ENCODE results near the gene TMEM237. TPM values are rescaled to one million over a fixed set of nuclear protein-coding genes. Genes with fewer than 3 reads are reported as not detected.

The TMEM237 gene
- total RNA-seq, 1 experiment from 2014 or later: 40.9 TPM

DNA sequence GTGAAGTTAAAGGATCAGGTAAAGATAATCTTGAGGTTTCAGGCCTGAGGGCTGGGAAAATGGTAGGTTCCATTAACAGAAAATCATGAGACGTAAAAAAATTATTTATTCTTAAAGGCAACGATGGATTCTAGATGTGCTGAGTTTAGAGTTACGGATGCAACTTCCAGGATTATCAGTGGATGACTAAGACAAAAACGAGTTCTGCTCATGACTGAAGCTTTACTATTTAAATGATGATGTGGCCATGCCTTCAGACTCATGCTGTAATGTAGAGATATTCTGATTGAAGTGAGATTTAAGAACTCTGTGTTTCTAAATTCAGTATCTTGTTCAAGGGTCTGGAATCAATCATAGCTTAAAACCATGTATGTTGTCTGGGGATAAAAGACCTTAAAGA is 5.0 kb downstream of the TMEM237 start:
- Histone ChIP-seq H3K9ac (ENCODE audit: low read length) (no peak overlapping the region), H3K27me3 (ENCODE audit: low read length) (no peaks in the 10 kb centered on the region), H3K9me2 (replicated peaks; ENCODE audit: insufficient read depth, low read length) (no peaks in the 10 kb centered on the region), H3K4me2 (ENCODE audit: low read depth, low read length, poor library complexity, severe bottlenecking) (no peak overlapping the region), H2AFZ (ENCODE audit: low read length) (no peak overlapping the region), H3K36me3 (ENCODE audit: insufficient read depth, low read length) (peaks cover 25% of the 10 kb centered on the region; the same call in 1 of the 2 replicates), H3K27ac (ENCODE audit: low read length) (no peak overlapping the region), H3K4me1 (ENCODE audit: low read length) (peaks cover 10% of the 10 kb centered on the region), H4K20me1 (ENCODE audit: insufficient read depth, low read depth, low read length) (no peaks in the 10 kb centered on the region), H3K79me2 (ENCODE audit: low read length) (peaks cover 30% of the 10 kb centered on the region), H3K9me3 (ENCODE audit: low read length) (no peaks in the 10 kb centered on the region), H3K4me3 (ENCODE audit: low read length) (no peak overlapping the region)
- DNase-seq: no peak

DNA sequence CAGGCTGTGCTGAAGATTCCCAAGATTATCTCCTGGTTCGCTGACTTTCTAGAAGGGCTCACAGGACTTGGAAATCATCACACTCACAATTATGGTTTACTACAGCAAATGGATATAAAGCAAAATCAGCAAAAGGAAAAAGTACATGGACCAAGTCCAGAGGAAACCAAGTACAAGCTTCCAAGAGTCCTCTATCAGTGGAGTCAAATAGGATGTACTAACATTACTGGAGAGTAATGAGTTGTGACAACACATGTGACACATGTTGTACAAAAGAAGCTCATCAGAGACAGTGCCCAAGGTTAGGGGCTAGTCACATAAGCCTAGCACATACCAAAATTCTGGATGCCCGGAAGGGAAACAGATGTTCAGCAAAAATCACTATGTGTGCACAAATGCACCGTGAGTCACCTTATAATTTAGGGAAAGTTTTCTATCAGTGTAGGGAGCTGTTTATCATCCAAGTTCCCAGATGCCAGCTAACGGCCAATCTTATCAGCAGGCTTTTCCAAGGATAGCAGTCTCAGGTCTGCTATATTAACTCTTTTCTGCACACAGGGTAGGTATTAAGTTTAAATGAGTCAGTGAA is 9.5 kb downstream of the TMEM237 start:
- DNase-seq: no peak
- H3K9me3 ChIP-seq (ENCODE audit: low read length): no peaks in the 10 kb centered on the region
- no peak overlapping the region for H3K9ac ChIP-seq (ENCODE audit: low read length)
- no peak overlapping the region for H3K27ac ChIP-seq (ENCODE audit: low read length)
- no peak overlapping the region for H2AFZ ChIP-seq (ENCODE audit: low read length)
- H4K20me1 ChIP-seq (ENCODE audit: insufficient read depth, low read depth, low read length): no peaks in the 10 kb centered on the region
- H3K36me3 ChIP-seq (ENCODE audit: insufficient read depth, low read length): peaks cover 65% of the 10 kb centered on the region
- H3K79me2 ChIP-seq (ENCODE audit: low read length): no peaks in the 10 kb centered on the region
- no peaks in the 10 kb centered on the region for H3K27me3 ChIP-seq (ENCODE audit: low read length)
- no peak overlapping the region for H3K4me2 ChIP-seq (ENCODE audit: low read depth, low read length, poor library complexity, severe bottlenecking)
- no peaks in the 10 kb centered on the region for H3K9me2 ChIP-seq (replicated peaks; ENCODE audit: insufficient read depth, low read length)
- no peak overlapping the region for H3K4me3 ChIP-seq (ENCODE audit: low read length)
- no peaks in the 10 kb centered on the region for H3K4me1 ChIP-seq (ENCODE audit: low read length)

DNA sequence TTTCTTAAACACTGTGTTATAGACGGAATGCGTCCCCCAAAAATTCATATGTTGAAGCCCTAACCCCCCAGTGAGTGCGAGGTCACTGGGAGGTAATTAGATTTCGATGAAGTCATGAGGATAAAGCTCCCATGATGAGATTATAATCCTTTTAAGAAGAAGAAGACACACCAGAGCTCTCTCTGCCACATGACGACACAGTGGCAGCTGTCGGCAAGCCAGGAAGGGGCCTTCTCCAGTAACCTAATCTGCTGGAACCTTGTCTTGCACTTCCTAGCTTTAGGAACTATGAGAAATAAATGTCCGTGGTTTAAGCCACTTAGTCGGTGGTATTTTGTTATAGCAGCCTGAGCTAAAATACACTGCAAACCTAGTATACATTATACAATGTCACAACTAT is 12.3 kb downstream of the TMEM237 start:
- H3K9ac ChIP-seq (ENCODE audit: low read length): no peak overlapping the region
- no peak for DNase-seq
- no peaks in the 10 kb centered on the region for H3K9me3 ChIP-seq (ENCODE audit: low read length)
- no peaks in the 10 kb centered on the region for H4K20me1 ChIP-seq (ENCODE audit: insufficient read depth, low read depth, low read length)
- no peak overlapping the region for H2AFZ ChIP-seq (ENCODE audit: low read length)
- no peak overlapping the region for H3K4me2 ChIP-seq (ENCODE audit: low read depth, low read length, poor library complexity, severe bottlenecking)
- H3K27me3 ChIP-seq (ENCODE audit: low read length): no peaks in the 10 kb centered on the region
- H3K4me3 ChIP-seq (ENCODE audit: low read length): no peak overlapping the region
- H3K9me2 ChIP-seq (replicated peaks; ENCODE audit: insufficient read depth, low read length): no peaks in the 10 kb centered on the region
- H3K79me2 ChIP-seq (ENCODE audit: low read length): no peaks in the 10 kb centered on the region
- no peak overlapping the region for H3K27ac ChIP-seq (ENCODE audit: low read length)
- no peaks in the 10 kb centered on the region for H3K4me1 ChIP-seq (ENCODE audit: low read length)
- H3K36me3 ChIP-seq (ENCODE audit: insufficient read depth, low read length): peaks cover 56% of the 10 kb centered on the region

DNA sequence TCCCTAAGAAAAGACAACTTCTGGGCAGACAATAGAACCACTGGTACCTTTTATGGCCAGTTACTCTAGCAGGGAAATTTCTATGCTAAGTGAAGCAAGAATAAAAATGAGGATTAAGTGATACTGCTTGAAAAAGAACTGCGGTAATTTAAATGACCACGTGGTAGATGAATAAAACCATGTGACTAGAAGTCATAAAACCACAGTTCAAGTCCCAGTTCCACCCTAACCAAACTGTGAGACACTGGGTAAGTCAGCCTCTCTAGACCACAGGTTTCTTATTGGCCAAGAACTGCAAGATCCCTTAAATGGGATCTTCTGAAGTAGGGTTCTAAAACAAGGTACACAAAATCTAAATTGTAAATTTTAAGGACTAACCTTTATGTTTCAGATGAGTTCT is 12.7 kb downstream of the TMEM237 start:
- Histone ChIP-seq H3K4me1 (ENCODE audit: low read length) (no peaks in the 10 kb centered on the region), H2AFZ (ENCODE audit: low read length) (no peak overlapping the region), H3K27ac (ENCODE audit: low read length) (no peak overlapping the region), H4K20me1 (ENCODE audit: insufficient read depth, low read depth, low read length) (no peaks in the 10 kb centered on the region), H3K9me2 (replicated peaks; ENCODE audit: insufficient read depth, low read length) (no peaks in the 10 kb centered on the region), H3K9me3 (ENCODE audit: low read length) (no peaks in the 10 kb centered on the region), H3K27me3 (ENCODE audit: low read length) (no peaks in the 10 kb centered on the region), H3K36me3 (ENCODE audit: insufficient read depth, low read length) (peaks cover 59% of the 10 kb centered on the region), H3K9ac (ENCODE audit: low read length) (no peak overlapping the region), H3K4me2 (ENCODE audit: low read depth, low read length, poor library complexity, severe bottlenecking) (no peak overlapping the region), H3K4me3 (ENCODE audit: low read length) (no peak overlapping the region), H3K79me2 (ENCODE audit: low read length) (no peaks in the 10 kb centered on the region)
- no peak for DNase-seq

DNA sequence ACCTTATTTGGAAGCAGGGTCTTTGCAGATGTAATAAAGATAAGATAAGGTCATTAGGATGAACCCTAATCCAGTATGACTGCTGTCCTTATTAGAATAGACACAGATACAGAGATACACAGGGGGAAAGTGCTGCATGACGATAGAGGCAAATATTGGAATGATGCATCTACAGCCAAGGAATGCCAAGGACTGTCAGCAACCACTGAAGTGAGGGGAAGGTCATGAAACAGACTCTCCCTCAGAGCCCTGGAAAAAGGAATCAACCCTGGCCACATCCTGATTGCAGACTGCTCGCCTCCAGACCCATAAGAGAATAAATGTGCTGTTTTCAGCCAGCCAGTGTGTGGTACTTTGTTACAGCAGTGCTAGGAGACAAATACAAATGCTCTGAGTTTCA is 14.8 kb downstream of the TMEM237 start:
- Histone ChIP-seq H3K4me1 (ENCODE audit: low read length) (no peaks in the 10 kb centered on the region), H3K4me2 (ENCODE audit: low read depth, low read length, poor library complexity, severe bottlenecking) (no peak overlapping the region), H2AFZ (ENCODE audit: low read length) (no peak overlapping the region), H3K9me2 (replicated peaks; ENCODE audit: insufficient read depth, low read length) (no peaks in the 10 kb centered on the region), H3K9me3 (ENCODE audit: low read length) (no peaks in the 10 kb centered on the region), H3K27me3 (ENCODE audit: low read length) (no peaks in the 10 kb centered on the region), H3K4me3 (ENCODE audit: low read length) (no peak overlapping the region), H3K27ac (ENCODE audit: low read length) (no peak overlapping the region), H3K9ac (ENCODE audit: low read length) (no peak overlapping the region), H4K20me1 (ENCODE audit: insufficient read depth, low read depth, low read length) (no peaks in the 10 kb centered on the region), H3K36me3 (ENCODE audit: insufficient read depth, low read length) (peaks cover 54% of the 10 kb centered on the region), H3K79me2 (ENCODE audit: low read length) (no peaks in the 10 kb centered on the region)
- no peak for DNase-seq

DNA sequence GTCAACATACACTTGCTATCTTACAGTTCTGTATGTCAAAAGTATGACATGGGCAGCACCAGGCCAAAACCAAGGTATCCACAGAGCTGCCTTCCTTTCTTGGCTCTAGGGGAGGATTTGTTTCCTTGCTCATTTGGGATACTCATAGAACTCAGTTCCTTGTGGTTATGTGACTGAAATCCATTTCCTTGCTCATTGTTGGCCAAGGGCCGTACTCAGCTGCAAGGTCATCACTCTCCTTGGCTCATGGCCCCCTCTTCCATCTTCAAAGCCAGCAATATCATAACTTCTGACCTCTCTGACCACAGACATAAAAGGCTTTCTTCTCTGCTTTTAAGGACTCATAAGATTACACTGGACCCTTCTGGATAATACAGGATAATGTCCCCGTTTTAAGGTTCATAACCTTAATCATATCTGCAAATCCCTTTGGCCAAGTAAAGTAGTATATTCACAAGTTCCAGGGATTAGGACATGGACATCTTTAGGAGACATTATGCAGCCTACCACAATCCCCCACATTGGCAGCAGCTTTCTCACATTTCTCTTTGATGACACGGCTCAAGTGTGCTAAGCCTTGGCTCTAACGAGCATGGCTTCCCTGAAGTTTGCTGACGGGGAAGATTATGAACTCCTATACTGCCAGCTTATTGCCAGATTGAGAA is 20.9 kb downstream of the TMEM237 start:
- no peak overlapping the region for H3K27ac ChIP-seq (ENCODE audit: low read length)
- no peak for DNase-seq

DNA sequence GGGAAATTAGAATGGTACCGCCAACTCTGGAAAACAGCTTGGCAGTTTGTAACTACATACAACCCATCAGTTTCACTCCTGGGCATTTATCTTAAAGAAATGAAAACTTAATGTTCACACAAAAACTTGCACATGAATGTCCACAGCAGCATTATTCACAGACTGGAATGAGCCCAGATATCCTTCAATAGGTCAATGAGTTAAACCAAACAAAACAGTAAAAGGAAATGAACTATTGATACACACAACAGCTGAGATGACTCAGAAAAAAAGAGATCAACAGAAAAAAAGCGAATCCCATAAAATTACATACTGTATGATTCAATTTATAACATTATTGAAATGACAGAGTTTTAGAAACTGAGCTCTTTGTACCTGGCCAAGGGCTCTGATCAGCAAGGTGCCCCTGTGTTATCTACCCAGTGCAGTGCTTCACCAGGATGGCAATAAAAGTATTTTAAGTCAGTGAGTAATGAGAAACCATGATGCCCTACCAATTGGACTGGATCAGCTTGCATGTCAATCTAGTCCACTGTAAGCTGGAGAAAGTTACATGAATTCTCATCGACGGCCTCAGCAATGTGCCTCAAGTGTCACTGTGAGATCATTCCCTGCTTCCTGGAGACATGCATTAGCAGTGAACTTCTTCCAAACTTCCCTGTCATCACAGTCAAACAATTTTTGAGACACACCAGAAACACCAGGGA is 21.9 kb downstream of the TMEM237 start:
- Histone ChIP-seq H3K4me2 (ENCODE audit: low read depth, low read length, poor library complexity, severe bottlenecking) (no peak overlapping the region), H3K9ac (ENCODE audit: low read length) (no peak overlapping the region), H3K36me3 (ENCODE audit: insufficient read depth, low read length) (peaks cover 6% of the 10 kb centered on the region; the same call in 1 of the 2 replicates), H3K4me3 (ENCODE audit: low read length) (no peak overlapping the region), H3K27me3 (ENCODE audit: low read length) (no peaks in the 10 kb centered on the region), H3K4me1 (ENCODE audit: low read length) (no peaks in the 10 kb centered on the region), H3K9me2 (replicated peaks; ENCODE audit: insufficient read depth, low read length) (no peaks in the 10 kb centered on the region), H3K79me2 (ENCODE audit: low read length) (no peaks in the 10 kb centered on the region), H3K27ac (ENCODE audit: low read length) (no peak overlapping the region), H2AFZ (ENCODE audit: low read length) (no peak overlapping the region), H4K20me1 (ENCODE audit: insufficient read depth, low read depth, low read length) (no peaks in the 10 kb centered on the region), H3K9me3 (ENCODE audit: low read length) (no peaks in the 10 kb centered on the region)
- no peak for DNase-seq

More for the DNA sequence above, 20.9 kb downstream of the TMEM237 start:
- no peak overlapping the region for H3K9ac ChIP-seq (ENCODE audit: low read length)
- no peak overlapping the region for H2AFZ ChIP-seq (ENCODE audit: low read length)
- no peak overlapping the region for H3K4me2 ChIP-seq (ENCODE audit: low read depth, low read length, poor library complexity, severe bottlenecking)
- H3K36me3 ChIP-seq (ENCODE audit: insufficient read depth, low read length): peaks cover 6% of the 10 kb centered on the region; the same call in 1 of the 2 replicates
- no peak overlapping the region for H3K4me3 ChIP-seq (ENCODE audit: low read length)
- H3K79me2 ChIP-seq (ENCODE audit: low read length): no peaks in the 10 kb centered on the region
- no peaks in the 10 kb centered on the region for H4K20me1 ChIP-seq (ENCODE audit: insufficient read depth, low read depth, low read length)
- no peaks in the 10 kb centered on the region for H3K4me1 ChIP-seq (ENCODE audit: low read length)
- no peaks in the 10 kb centered on the region for H3K9me3 ChIP-seq (ENCODE audit: low read length)
- no peaks in the 10 kb centered on the region for H3K9me2 ChIP-seq (replicated peaks; ENCODE audit: insufficient read depth, low read length)
- no peaks in the 10 kb centered on the region for H3K27me3 ChIP-seq (ENCODE audit: low read length)

All from Karpas-422 (cell line).